ENCODE measurements around the gene ZNF516. TPM values are rescaled to one million over a fixed set of nuclear protein-coding genes. Genes with fewer than 3 reads are reported as not detected.

The ZNF516 gene
- total RNA-seq, 1 experiment from 2014 or later = 22.6 TPM

DNA sequence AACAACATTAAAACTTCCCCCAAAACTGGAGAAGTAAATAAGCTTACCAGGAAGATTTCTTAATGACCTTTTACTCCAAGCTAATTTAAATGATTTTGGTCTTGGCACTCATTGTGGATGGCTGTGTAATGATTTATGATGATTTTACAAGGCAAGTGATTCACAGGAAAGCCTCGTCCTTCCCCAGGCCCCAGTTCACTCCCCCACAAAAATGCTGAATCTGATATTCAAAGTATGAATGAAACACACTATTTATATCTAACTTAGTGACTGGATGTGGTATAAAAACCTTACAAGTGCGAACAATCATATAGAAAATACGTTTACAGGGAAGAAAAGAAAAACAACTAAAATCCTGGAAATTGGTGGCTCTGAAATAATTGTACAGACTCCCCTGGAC, 49.8 kb downstream of the ZNF516 start:
- no peak overlapping the region for H4K5ac ChIP-seq (ENCODE audit: insufficient read length, low read depth, low read length)
- no peak overlapping the region for H3K27ac ChIP-seq (ENCODE audit: insufficient read length, low read depth, low read length)
- no peaks in the 10 kb centered on the region for H3K27me3 ChIP-seq (ENCODE audit: insufficient read depth, low read length)
- peaks cover 7 to 10% (median 8%) of the 10 kb centered on the region in 3 experiments; a peak in 6 of 7 replicates for H3K36me3 Mint-ChIP-seq (ENCODE audit: insufficient read depth in 1 of 3, low read depth in 3 of 3)
- H3K4me3 Mint-ChIP-seq = no peak overlapping the region
- H2AFZ ChIP-seq (ENCODE audit: low read length) = no peak overlapping the region
- no peak overlapping the region for H2BK20ac ChIP-seq (ENCODE audit: low read depth, low read length, poor library complexity, severe bottlenecking)
- no peak for TF ChIP-seq CTCF (conservative IDR thresholded peaks at IDR 0.05)
- H2BK120ac ChIP-seq (ENCODE audit: low read depth, low read length, poor library complexity, severe bottlenecking) = no peak overlapping the region
- WGBS (ENCODE audit: extremely low coverage, insufficient read length, low lambda C conversion rate) = no CpG with 5 or more reads among the region's 3 CpGs
- no peaks in the 10 kb centered on the region for H3K9me3 ChIP-seq (ENCODE audit: control insufficient read depth, low read depth, low read length)
- no peak for DNase-seq
- no peak overlapping the region for H3K23ac ChIP-seq (ENCODE audit: insufficient read length, low read depth, low read length)
- no peaks in the 10 kb centered on the region for H3K4me1 ChIP-seq (ENCODE audit: insufficient read depth, low read length)
- H3K27ac Mint-ChIP-seq = no peak overlapping the region
- H3K79me2 ChIP-seq (ENCODE audit: insufficient read depth, low read length) = no peaks in the 10 kb centered on the region
- no peak overlapping the region for H3K14ac ChIP-seq (ENCODE audit: insufficient read depth, low read length)
- no peak overlapping the region for H3K4me2 ChIP-seq (ENCODE audit: insufficient read depth, insufficient read length, low read length)
- peaks cover 2% of the 10 kb centered on the region; the same call in 1 of the 2 replicates for H3K27me3 Mint-ChIP-seq (ENCODE audit: low read depth)
- H4K20me1 ChIP-seq (ENCODE audit: control insufficient read depth, insufficient read depth, insufficient read length) = no peaks in the 10 kb centered on the region
- H2BK15ac ChIP-seq (ENCODE audit: low read depth, low read length) = no peak overlapping the region
- no peaks in the 10 kb centered on the region for H3K9me3 Mint-ChIP-seq
- H3K4ac ChIP-seq (ENCODE audit: low read depth, low read length) = no peak overlapping the region
- H3K9ac ChIP-seq (ENCODE audit: extremely low read depth, insufficient read length, low read length) = no peak overlapping the region
- no peaks in the 10 kb centered on the region for H3K23me2 ChIP-seq (ENCODE audit: insufficient read length, low read depth, low read length, poor library complexity, severe bottlenecking)
- H2BK5ac ChIP-seq (ENCODE audit: insufficient read length, low read length) = no peak overlapping the region
- no peak overlapping the region for H2AK5ac ChIP-seq (ENCODE audit: insufficient read length, low read length)
- no peak overlapping the region for H3K18ac ChIP-seq (ENCODE audit: insufficient read length, low read depth, low read length)
- no peak overlapping the region for H4K8ac ChIP-seq (replicated peaks; ENCODE audit: insufficient read length, low read depth, low read length)
- H3K4me1 Mint-ChIP-seq = peaks cover 23 to 31% of the 10 kb centered on the region in 2 experiments
- no peak overlapping the region for H2BK12ac ChIP-seq (ENCODE audit: insufficient read length, low read depth, low read length)
- no peak overlapping the region for H3T11ph ChIP-seq (ENCODE audit: low read length)
- H3K56ac ChIP-seq (ENCODE audit: insufficient read length, low read depth, low read length) = no peak overlapping the region
- no peaks in the 10 kb centered on the region for H3K79me1 ChIP-seq (ENCODE audit: insufficient read depth, low read depth, low read length, poor library complexity, severe bottlenecking)
- no peak overlapping the region for H4K91ac ChIP-seq (ENCODE audit: insufficient read length, low read depth, low read length)

Measured in H9 (cell line).